NCI-H146 (cell line): ENCODE data around the gene GTF2IRD1.

Source experiments
- DNase-seq: peaks from one replicate; lab custom pipeline; 2025; lab: John Stamatoyannopoulos, UW

The GTF2IRD1 gene

GRCh38 chr7:74567318-74567668 is 113.6 kb downstream of the GTF2IRD1 start:
- DNase-seq = no peak

- DNase-seq = no peak
Observed at GRCh38 chr7:74568658-74569057, 115.0 kb downstream of the GTF2IRD1 start.

GRCh38 chr7:74569501-74570075 is 115.9 kb downstream of the GTF2IRD1 start:
- DNase-seq = no peak

- no peak for DNase-seq
Observed at GRCh38 chr7:74570533-74571156, 116.9 kb downstream of the GTF2IRD1 start.

GRCh38 chr7:74572301-74572979 is 118.7 kb downstream of the GTF2IRD1 start:
- no peak for DNase-seq

- no peak for DNase-seq
Observed at GRCh38 chr7:74573512-74573911, 119.8 kb downstream of the GTF2IRD1 start.

- no peak for DNase-seq
Observed at GRCh38 chr7:74575083-74575784, 121.5 kb downstream of the GTF2IRD1 start.

GRCh38 chr7:74575811-74576210 is 122.1 kb downstream of the GTF2IRD1 start:
- no peak for DNase-seq

GRCh38 chr7:74579800-74580685 is 126.3 kb downstream of the GTF2IRD1 start:
- DNase-seq = no peak

- DNase-seq = no peak
Observed at GRCh38 chr7:74581916-74582440, 128.3 kb downstream of the GTF2IRD1 start.

- no peak for DNase-seq
Observed at GRCh38 chr7:74582447-74583039, 128.8 kb downstream of the GTF2IRD1 start.

GRCh38 chr7:74583630-74584029 is 129.9 kb downstream of the GTF2IRD1 start:
- no peak for DNase-seq

GRCh38 chr7:74584160-74584954 is 130.7 kb downstream of the GTF2IRD1 start:
- no peak for DNase-seq

GRCh38 chr7:74585844-74586243 is 132.1 kb downstream of the GTF2IRD1 start:
- DNase-seq = no peak

GRCh38 chr7:74586258-74587175 is 132.8 kb downstream of the GTF2IRD1 start:
- DNase-seq = no peak

GRCh38 chr7:74587435-74588126 is 133.9 kb downstream of the GTF2IRD1 start:
- no peak for DNase-seq

GRCh38 chr7:74590813-74591212 is 137.1 kb downstream of the GTF2IRD1 start:
- DNase-seq = no peak

GRCh38 chr7:74598558-74598957 is 144.9 kb downstream of the GTF2IRD1 start:
- DNase-seq = no peak

- no peak for DNase-seq
Observed at GRCh38 chr7:74599244-74599643, 145.5 kb downstream of the GTF2IRD1 start.
